HEK293T (cell line): ENCODE results near the gene KIF25.

Experiments used
- BHLHE40 ChIP-seq: fragments of 450-650 bp; IDR thresholded peaks from 2 replicates; pipeline ENCODE4 v1.6.1; 2016; ENCODE audit warnings: mild to moderate bottlenecking, moderate library complexity, borderline replicate concordance
- ELF4 ChIP-seq: fragments of 450-650 bp; IDR thresholded peaks from 2 replicates; pipeline ENCODE4 v1.6.1; 2017; ENCODE audit warnings: antibody characterized with exemption
- FOXA1 ChIP-seq: fragments of 450-650 bp; IDR thresholded peaks from 2 replicates; pipeline ENCODE4 v1.6.1; 2016; ENCODE audit warnings: mild to moderate bottlenecking
- FOXK2 ChIP-seq: fragments of 450-650 bp; IDR thresholded peaks from 2 replicates; pipeline ENCODE4 v1.6.1; 2016; ENCODE audit warnings: mild to moderate bottlenecking
- FOXM1 ChIP-seq: fragments of 450-650 bp; IDR thresholded peaks from 2 replicates; pipeline ENCODE4 v1.6.1; 2017; ENCODE audit warnings: mild to moderate bottlenecking, borderline replicate concordance
- L3MBTL2 ChIP-seq: fragments of 450-650 bp; conservative IDR thresholded peaks from 2 replicates; pipeline ENCODE4 v1.6.1; 2016; ENCODE audit warnings: mild to moderate bottlenecking
- LEF1 ChIP-seq: fragments of 450-650 bp; IDR thresholded peaks from 2 replicates; pipeline ENCODE4 v1.6.1; 2017; ENCODE audit warnings: mild to moderate bottlenecking, borderline replicate concordance
- NFRKB ChIP-seq: fragments of 450-650 bp; IDR thresholded peaks from 2 replicates; pipeline ENCODE4 v1.6.1; 2016; ENCODE audit warnings: mild to moderate bottlenecking, moderate library complexity
- SP1 ChIP-seq: fragments of 450-650 bp; IDR thresholded peaks from 2 replicates; pipeline ENCODE4 v1.6.1; 2017
- SUZ12 ChIP-seq: fragments of 450-650 bp; IDR thresholded peaks from 2 replicates; pipeline ENCODE4 v1.6.1; 2016; ENCODE audit warnings: mild to moderate bottlenecking
- TARDBP ChIP-seq: fragments of 450-650 bp; IDR thresholded peaks from 2 replicates; pipeline ENCODE4 v1.6.1; 2016
- ZNF384 ChIP-seq: fragments of 450-650 bp; IDR thresholded peaks from 2 replicates; pipeline ENCODE4 v1.6.1; 2016
- TF ChIP-seq, protein P1 (sequence below): fragments of 450-650 bp; IDR thresholded peaks from 2 replicates; pipeline ENCODE4 v1.6.1; 2016

- no peak for TF ChIP-seq FOXM1
- no peak for TF ChIP-seq SP1
- no peak for TF ChIP-seq SUZ12
- no peak for TF ChIP-seq TARDBP
- TF ChIP-seq NFRKB: no peak
- no peak for TF ChIP-seq L3MBTL2
- TF ChIP-seq FOXK2: no peak
- TF ChIP-seq ELF4: no peak
- no peak for TF ChIP-seq BHLHE40
- TF ChIP-seq FOXA1: no peak
- no peak for TF ChIP-seq LEF1
- TF ChIP-seq, protein P1, sequence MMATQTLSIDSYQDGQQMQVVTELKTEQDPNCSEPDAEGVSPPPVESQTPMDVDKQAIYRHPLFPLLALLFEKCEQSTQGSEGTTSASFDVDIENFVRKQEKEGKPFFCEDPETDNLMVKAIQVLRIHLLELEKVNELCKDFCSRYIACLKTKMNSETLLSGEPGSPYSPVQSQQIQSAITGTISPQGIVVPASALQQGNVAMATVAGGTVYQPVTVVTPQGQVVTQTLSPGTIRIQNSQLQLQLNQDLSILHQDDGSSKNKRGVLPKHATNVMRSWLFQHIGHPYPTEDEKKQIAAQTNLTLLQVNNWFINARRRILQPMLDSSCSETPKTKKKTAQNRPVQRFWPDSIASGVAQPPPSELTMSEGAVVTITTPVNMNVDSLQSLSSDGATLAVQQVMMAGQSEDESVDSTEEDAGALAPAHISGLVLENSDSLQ: no peak
- TF ChIP-seq ZNF384: no peak
Observed at GRCh38 chr6:168021581-168021980, 24.1 kb downstream of the KIF25 start.
